GM10847 (cell line): ENCODE data around the gene LAIR2.

Experiments
- POLR2A ChIP-seq: IDR thresholded peaks from 2 replicates; pipeline ENCODE4 v1.6.1; 2011; ENCODE audit not compliant: insufficient read length; ENCODE audit errors: extremely low read depth

The LAIR2 gene

GRCh38 chr19:54478677-54479266 lies 23.9 kb upstream of the LAIR2 start:
- TF ChIP-seq POLR2A, result no peak

- TF ChIP-seq POLR2A, result no peak
Observed at GRCh38 chr19:54480051-54480450, 22.6 kb upstream of the LAIR2 start.

- no peak for TF ChIP-seq POLR2A
Observed at GRCh38 chr19:54481326-54481930, 21.2 kb upstream of the LAIR2 start.

GRCh38 chr19:54482889-54483288 lies 19.7 kb upstream of the LAIR2 start:
- TF ChIP-seq POLR2A, result no peak

- no peak for TF ChIP-seq POLR2A
Observed at GRCh38 chr19:54484451-54484850, 18.2 kb upstream of the LAIR2 start.

- no peak for TF ChIP-seq POLR2A
Observed at GRCh38 chr19:54485851-54486250, 16.8 kb upstream of the LAIR2 start.

- no peak for TF ChIP-seq POLR2A
Observed at GRCh38 chr19:54489341-54489740, 13.3 kb upstream of the LAIR2 start.

- no peak for TF ChIP-seq POLR2A
Observed at GRCh38 chr19:54489766-54490165, 12.9 kb upstream of the LAIR2 start.

GRCh38 chr19:54492568-54492967 lies 10.1 kb upstream of the LAIR2 start:
- TF ChIP-seq POLR2A, result no peak

- no peak for TF ChIP-seq POLR2A
Observed at GRCh38 chr19:54493967-54494585, 8.6 kb upstream of the LAIR2 start.

- no peak for TF ChIP-seq POLR2A
Observed at GRCh38 chr19:54506079-54506478, 3.4 kb downstream of the LAIR2 start.

- TF ChIP-seq POLR2A, result no peak
Observed at GRCh38 chr19:54507824-54508223, 5.2 kb downstream of the LAIR2 start.

GRCh38 chr19:54515156-54515555 lies 12.5 kb downstream of the LAIR2 start:
- no peak for TF ChIP-seq POLR2A

GRCh38 chr19:54517483-54517882 lies 14.9 kb downstream of the LAIR2 start:
- no peak for TF ChIP-seq POLR2A

- TF ChIP-seq POLR2A, result no peak
Observed at GRCh38 chr19:54518844-54519243, 16.2 kb downstream of the LAIR2 start.

- TF ChIP-seq POLR2A, result no peak
Observed at GRCh38 chr19:54521022-54521859, 18.6 kb downstream of the LAIR2 start.

GRCh38 chr19:54521860-54522513 lies 19.4 kb downstream of the LAIR2 start:
- no peak for TF ChIP-seq POLR2A
